ENCODE data around the gene VRK1.
A peak's percentile ranks its signal among the peaks of the same experiment; 100 is the strongest.
"Not testable (repeated sequence)": the region's sequence is repeated elsewhere in the genome, so short reads cannot be mapped to it uniquely, and the experiment has no call there.

The VRK1 gene
- total RNA-seq: 44.8 reads per million, percentile 66 among the genes with 10 or more reads in this experiment

- DNase-seq: peak; percentile 92
These were observed at the start of gene VRK1 for GRCh38 chr14:96796851-96797581. TSS of gene VRK1 (plus strand) at chr14:96797382. CDS start at chr14:96833472, 36,090 bp downstream.

- DNase-seq: no peak
These were observed 49.6 kb upstream of the VRK1 start for GRCh38 chr14:96747608-96748007.

GRCh38 chr14:96748362-96748761, 48.8 kb upstream of the VRK1 start:
- DNase-seq: no peak

- DNase-seq: no peak
These were observed 45.7 kb upstream of the VRK1 start for GRCh38 chr14:96751505-96751904.

GRCh38 chr14:96752125-96752524, 45.1 kb upstream of the VRK1 start:
- DNase-seq: no peak

GRCh38 chr14:96752594-96752993, 44.6 kb upstream of the VRK1 start:
- DNase-seq: no peak

- no peak for DNase-seq
These were observed 42.9 kb upstream of the VRK1 start for GRCh38 chr14:96754162-96754844.

GRCh38 chr14:96754845-96755184, 42.4 kb upstream of the VRK1 start:
- no peak for DNase-seq

GRCh38 chr14:96756745-96757144, 40.4 kb upstream of the VRK1 start:
- no peak for DNase-seq

- no peak for DNase-seq
These were observed 39.7 kb upstream of the VRK1 start for GRCh38 chr14:96757456-96757855.

GRCh38 chr14:96761066-96761465, 36.1 kb upstream of the VRK1 start:
- DNase-seq: no peak

- DNase-seq: peak; percentile 21
These were observed 34.5 kb upstream of the VRK1 start for GRCh38 chr14:96762650-96763049.

- no peak for DNase-seq
These were observed 33.2 kb upstream of the VRK1 start for GRCh38 chr14:96764012-96764411.

GRCh38 chr14:96765205-96765604, 32.0 kb upstream of the VRK1 start:
- DNase-seq: not testable (repeated sequence)

- DNase-seq: no peak
These were observed 24.3 kb upstream of the VRK1 start for GRCh38 chr14:96772929-96773328.

- no peak for DNase-seq
These were observed 20.4 kb upstream of the VRK1 start for GRCh38 chr14:96776791-96777190.

GRCh38 chr14:96780500-96780899, 16.7 kb upstream of the VRK1 start:
- no peak for DNase-seq

- no peak for DNase-seq
These were observed 15.8 kb upstream of the VRK1 start for GRCh38 chr14:96781371-96781770.

GRCh38 chr14:96782436-96782835, 14.7 kb upstream of the VRK1 start:
- no peak for DNase-seq

- no peak for DNase-seq
These were observed 13.9 kb upstream of the VRK1 start for GRCh38 chr14:96783043-96783914.

- no peak for DNase-seq
These were observed 13.3 kb upstream of the VRK1 start for GRCh38 chr14:96783915-96784224.

- no peak for DNase-seq
These were observed 7.0 kb upstream of the VRK1 start for GRCh38 chr14:96790186-96790585.

GRCh38 chr14:96790706-96791105, 6.5 kb upstream of the VRK1 start:
- DNase-seq: no peak

GRCh38 chr14:96792003-96792402, 5.2 kb upstream of the VRK1 start:
- no peak for DNase-seq

Data from effector CD4-positive, alpha-beta T cell (primary cell).